Cardiac fibroblast (primary cell): ENCODE results near the gene ADAMTS15.
"Not testable (repeated sequence)": the region's sequence is repeated elsewhere in the genome, so short reads cannot be mapped to it uniquely, and the experiment has no call there.

Source experiments
- DNase-seq, 2 donors: peaks; one replicate each; pipeline versions ENCODE4 v3.0.0 to v3.0.0-alpha.2; 2010; ENCODE audit warnings: low read depth in 2 of 2
- H3K4me3 ChIP-seq, 2 donors: replicated peaks in 1 of 2; 1 replicate in 1 of 2; 2 replicates in 1 of 2; pipeline ENCODE4 v1.5.1; 2011; ENCODE audit warnings: low read depth in 2 of 2, low read length in 2 of 2, mild to moderate bottlenecking in 2 of 2, moderate library complexity in 1 of 2
- CTCF ChIP-seq: IDR thresholded peaks from one replicate; pipeline ENCODE4 v1.5.1; 2011; ENCODE audit warnings: low read depth, mild to moderate bottlenecking, low read length, inconsistent platforms

The ADAMTS15 gene

GRCh38 chr11:130433357-130433756 lies 15.1 kb upstream of the ADAMTS15 start:
- DNase-seq = no peak
- no peak for TF ChIP-seq CTCF
- no peak overlapping the region for H3K4me3 ChIP-seq

GRCh38 chr11:130434521-130435223 lies 13.8 kb upstream of the ADAMTS15 start:
- TF ChIP-seq CTCF = peak; percentile 89
- peak; percentile 88 to 89 for DNase-seq

GRCh38 chr11:130435671-130436070 lies 12.8 kb upstream of the ADAMTS15 start:
- no peak overlapping the region for H3K4me3 ChIP-seq
- no peak for TF ChIP-seq CTCF
- DNase-seq = peak; percentile 45 to 63

More at GRCh38 chr11:130434521-130435223, 13.8 kb upstream of the ADAMTS15 start:
- peak overlapping the region; percentile 56 to 72 for H3K4me3 ChIP-seq

GRCh38 chr11:130436171-130436570 lies 12.3 kb upstream of the ADAMTS15 start:
- no peak for DNase-seq
- H3K4me3 ChIP-seq = no peak overlapping the region
- no peak for TF ChIP-seq CTCF

- TF ChIP-seq CTCF = no peak
- DNase-seq = no peak
- H3K4me3 ChIP-seq = no peak overlapping the region
These were observed 10.6 kb upstream of the ADAMTS15 start for GRCh38 chr11:130437848-130438247.

- H3K4me3 ChIP-seq, DNase-seq: not testable (repeated sequence)
These were observed 9.9 kb upstream of the ADAMTS15 start for GRCh38 chr11:130438401-130439159.

GRCh38 chr11:130439160-130439519 lies 9.3 kb upstream of the ADAMTS15 start:
- no peak overlapping the region for H3K4me3 ChIP-seq
- no peak for DNase-seq
- no peak for TF ChIP-seq CTCF
